ENCODE data around the gene SLC10A7.
"Not testable (repeated sequence)": the region's sequence is repeated elsewhere in the genome, so short reads cannot be mapped to it uniquely, and the experiment has no call there.

SLC10A7 gene

GRCh38 chr4:146367347-146367746, 154.4 kb downstream of the SLC10A7 start:
- no peak for DNase-seq (ENCODE audit: low read depth)
- TF ChIP-seq, protein P1, sequence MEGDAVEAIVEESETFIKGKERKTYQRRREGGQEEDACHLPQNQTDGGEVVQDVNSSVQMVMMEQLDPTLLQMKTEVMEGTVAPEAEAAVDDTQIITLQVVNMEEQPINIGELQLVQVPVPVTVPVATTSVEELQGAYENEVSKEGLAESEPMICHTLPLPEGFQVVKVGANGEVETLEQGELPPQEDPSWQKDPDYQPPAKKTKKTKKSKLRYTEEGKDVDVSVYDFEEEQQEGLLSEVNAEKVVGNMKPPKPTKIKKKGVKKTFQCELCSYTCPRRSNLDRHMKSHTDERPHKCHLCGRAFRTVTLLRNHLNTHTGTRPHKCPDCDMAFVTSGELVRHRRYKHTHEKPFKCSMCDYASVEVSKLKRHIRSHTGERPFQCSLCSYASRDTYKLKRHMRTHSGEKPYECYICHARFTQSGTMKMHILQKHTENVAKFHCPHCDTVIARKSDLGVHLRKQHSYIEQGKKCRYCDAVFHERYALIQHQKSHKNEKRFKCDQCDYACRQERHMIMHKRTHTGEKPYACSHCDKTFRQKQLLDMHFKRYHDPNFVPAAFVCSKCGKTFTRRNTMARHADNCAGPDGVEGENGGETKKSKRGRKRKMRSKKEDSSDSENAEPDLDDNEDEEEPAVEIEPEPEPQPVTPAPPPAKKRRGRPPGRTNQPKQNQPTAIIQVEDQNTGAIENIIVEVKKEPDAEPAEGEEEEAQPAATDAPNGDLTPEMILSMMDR (conservative IDR thresholded peaks at IDR 0.05; ENCODE audit: control insufficient read depth, insufficient read depth, low read depth, low read length): no peak
- no peak overlapping the region for H3K4me3 ChIP-seq (ENCODE audit: control insufficient read depth, low read depth, low read length)

GRCh38 chr4:146359771-146360170, 162.0 kb downstream of the SLC10A7 start:
- TF ChIP-seq, protein P1 (conservative IDR thresholded peaks at IDR 0.05; ENCODE audit: control insufficient read depth, insufficient read depth, low read depth, low read length): no peak
- H3K4me3 ChIP-seq (ENCODE audit: control insufficient read depth, low read depth, low read length): no peak overlapping the region
- DNase-seq (ENCODE audit: low read depth): no peak

DNA sequence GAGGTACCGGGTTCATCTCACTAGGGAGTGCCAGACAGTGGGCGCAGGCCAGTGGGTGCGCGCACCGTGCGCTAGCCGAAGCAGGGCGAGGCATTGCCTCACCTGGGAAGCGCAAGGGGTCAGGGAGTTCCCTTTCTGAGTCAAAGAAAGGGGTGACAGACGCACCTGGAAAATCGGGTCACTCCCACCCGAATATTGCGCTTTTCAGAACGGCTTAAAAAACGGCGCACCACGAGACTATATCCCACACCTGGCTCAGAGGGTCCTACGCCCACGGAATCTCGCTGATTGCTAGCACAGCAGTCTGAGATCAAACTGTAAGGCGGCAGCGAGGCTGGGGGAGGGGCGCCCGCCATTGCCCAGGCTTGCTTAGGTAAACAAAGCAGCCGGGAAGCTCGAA, 171.6 kb downstream of the SLC10A7 start:
- H3K4me3 ChIP-seq (ENCODE audit: control insufficient read depth, low read depth, low read length); DNase-seq (ENCODE audit: low read depth): not testable (repeated sequence)

DNA sequence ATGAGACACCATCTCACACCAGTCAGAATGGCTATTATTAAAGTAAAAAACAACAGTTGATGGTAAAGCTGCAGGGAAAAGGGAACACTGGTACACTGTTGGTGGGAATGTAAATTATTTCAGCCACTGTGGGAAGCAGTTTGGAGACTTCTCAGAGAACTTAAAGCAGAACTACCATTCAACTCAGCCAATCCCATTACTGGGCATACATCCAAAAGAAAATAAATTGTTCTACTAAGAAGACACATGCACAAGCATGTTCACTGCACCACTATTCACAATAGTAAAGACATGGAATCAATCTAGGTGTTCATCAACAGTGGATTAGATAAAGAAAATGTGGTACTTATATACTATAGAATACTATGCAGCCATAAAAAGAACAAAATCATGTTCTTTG, 172.4 kb downstream of the SLC10A7 start:
- DNase-seq (ENCODE audit: low read depth): no peak
- H3K4me3 ChIP-seq (ENCODE audit: control insufficient read depth, low read depth, low read length): no peak overlapping the region
- TF ChIP-seq, protein P1 (conservative IDR thresholded peaks at IDR 0.05; ENCODE audit: control insufficient read depth, insufficient read depth, low read depth, low read length): no peak

GRCh38 chr4:146347822-146348221, 173.9 kb downstream of the SLC10A7 start:
- H3K4me3 ChIP-seq (ENCODE audit: control insufficient read depth, low read depth, low read length): no peak overlapping the region
- no peak for DNase-seq (ENCODE audit: low read depth)
- TF ChIP-seq, protein P1 (conservative IDR thresholded peaks at IDR 0.05; ENCODE audit: control insufficient read depth, insufficient read depth, low read depth, low read length): no peak

DNA sequence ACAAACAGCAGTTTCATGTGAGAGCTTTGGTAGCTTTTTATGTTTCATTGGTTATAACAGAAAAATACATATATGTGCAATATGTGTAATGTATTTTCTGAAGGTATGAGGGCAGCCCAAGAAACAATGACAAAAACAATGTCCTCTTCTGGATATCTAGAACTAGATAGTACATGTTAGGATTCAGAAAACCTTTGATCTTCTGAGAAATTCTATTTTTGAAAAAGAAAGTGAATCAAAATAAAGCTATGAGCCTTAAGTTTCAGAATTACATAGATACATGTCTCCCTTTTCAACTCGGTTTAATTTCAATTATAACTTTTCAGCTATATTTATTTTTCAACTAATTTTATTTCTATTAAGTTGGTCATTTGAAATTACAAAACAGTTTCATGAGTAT, 175.5 kb downstream of the SLC10A7 start:
- H3K4me3 ChIP-seq (ENCODE audit: control insufficient read depth, low read depth, low read length): no peak overlapping the region

GRCh38 chr4:146343776-146344175, 178.0 kb downstream of the SLC10A7 start:
- no peak overlapping the region for H3K4me3 ChIP-seq (ENCODE audit: control insufficient read depth, low read depth, low read length)
- DNase-seq (ENCODE audit: low read depth): no peak
- TF ChIP-seq, protein P1 (conservative IDR thresholded peaks at IDR 0.05; ENCODE audit: control insufficient read depth, insufficient read depth, low read depth, low read length): no peak

More for the DNA sequence above, 175.5 kb downstream of the SLC10A7 start:
- DNase-seq (ENCODE audit: low read depth): no peak
- TF ChIP-seq, protein P1 (conservative IDR thresholded peaks at IDR 0.05; ENCODE audit: control insufficient read depth, insufficient read depth, low read depth, low read length): no peak

All from fibroblast of mammary gland (primary cell).